Stimulated activated CD8-positive, alpha-beta memory T cell treated with anti-CD3 and anti-CD28 coated beads, Interleukin-12 subunit alpha, Interleukin-12 subunit beta, amount 100 ng/mL, for 4 hours (primary cell): ENCODE results near the gene FIP1L1.
"Not testable (repeated sequence)": the region's sequence is repeated elsewhere in the genome, so short reads cannot be mapped to it uniquely, and the experiment has no call there.

Source experiments
- DNase-seq: peaks from one replicate; pipeline ENCODE4 v3.0.0-alpha.2; 2020; ENCODE audit warnings: low read depth

Gene FIP1L1

DNA sequence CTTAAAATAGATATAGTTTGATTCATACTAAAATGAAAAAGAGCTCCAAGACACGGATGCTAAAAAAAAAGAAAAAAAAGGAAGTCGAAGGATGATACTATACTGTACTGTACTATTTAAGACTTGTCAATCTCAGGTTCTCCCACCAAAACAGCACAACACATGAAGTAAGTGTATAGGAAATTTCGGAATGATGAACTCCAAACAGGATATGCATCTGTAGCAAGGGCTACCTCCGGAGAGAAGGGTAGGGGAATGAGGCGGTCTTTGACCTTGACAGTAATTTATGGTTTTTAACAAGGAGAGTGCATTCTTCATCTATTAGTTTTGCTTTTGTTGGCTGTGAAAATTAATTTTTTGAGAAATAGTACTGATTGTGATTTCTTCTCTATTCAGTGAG, 541 bp upstream of the FIP1L1 start:
- DNase-seq, result no peak

GRCh38 chr4:53378171-53378482, 686 bp downstream of the FIP1L1 start:
- DNase-seq, result no peak

GRCh38 chr4:53380221-53380620, 2.8 kb downstream of the FIP1L1 start:
- DNase-seq, result no peak

- DNase-seq, result not testable (repeated sequence)
Observed at GRCh38 chr4:53409479-53409878, 32.0 kb downstream of the FIP1L1 start.

GRCh38 chr4:53419208-53419607, 41.8 kb downstream of the FIP1L1 start:
- DNase-seq, result no peak

GRCh38 chr4:53421791-53422190, 44.4 kb downstream of the FIP1L1 start:
- DNase-seq, result no peak

DNA sequence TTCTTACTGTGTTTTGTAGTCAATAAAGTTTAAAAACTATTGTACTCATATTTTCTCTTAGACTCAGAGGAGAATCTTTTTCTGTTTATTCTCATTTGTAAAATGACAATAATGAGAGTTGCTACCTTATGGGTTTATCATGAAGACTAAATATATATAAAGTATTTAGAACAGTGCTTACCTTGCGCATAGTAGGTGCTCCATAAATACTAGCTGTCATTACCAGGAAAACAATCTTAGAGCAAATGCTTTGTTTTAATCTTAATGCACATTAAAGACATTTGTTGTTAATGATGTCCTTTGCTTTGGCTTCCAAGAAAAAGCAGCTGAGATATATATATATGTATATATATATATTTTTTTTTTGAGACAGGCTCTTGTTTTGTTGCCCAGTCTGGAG, 44.9 kb downstream of the FIP1L1 start:
- DNase-seq, result no peak

DNA sequence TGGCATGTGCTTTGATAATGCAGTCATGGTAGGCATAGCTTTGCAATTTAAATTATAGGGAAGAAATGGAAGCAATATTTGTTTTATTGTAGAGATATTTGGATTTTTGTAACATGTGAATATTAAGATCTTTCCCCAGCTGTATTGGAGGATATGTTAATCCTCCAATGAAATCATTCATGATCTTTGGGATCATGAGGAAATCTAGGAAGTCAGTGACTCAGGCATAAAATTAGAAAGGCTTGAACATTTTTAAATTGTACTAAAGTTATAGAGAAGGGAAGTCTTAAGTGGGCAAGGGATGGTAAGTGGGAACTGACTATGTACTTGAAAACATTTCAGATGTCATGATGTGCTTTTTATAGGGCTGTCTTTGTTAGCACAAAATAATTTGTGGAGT, 46.8 kb downstream of the FIP1L1 start:
- no peak for DNase-seq

- DNase-seq, result no peak
Observed at GRCh38 chr4:53427366-53427765, 49.9 kb downstream of the FIP1L1 start.

- no peak for DNase-seq
Observed at GRCh38 chr4:53431052-53431451, 53.6 kb downstream of the FIP1L1 start.

DNA sequence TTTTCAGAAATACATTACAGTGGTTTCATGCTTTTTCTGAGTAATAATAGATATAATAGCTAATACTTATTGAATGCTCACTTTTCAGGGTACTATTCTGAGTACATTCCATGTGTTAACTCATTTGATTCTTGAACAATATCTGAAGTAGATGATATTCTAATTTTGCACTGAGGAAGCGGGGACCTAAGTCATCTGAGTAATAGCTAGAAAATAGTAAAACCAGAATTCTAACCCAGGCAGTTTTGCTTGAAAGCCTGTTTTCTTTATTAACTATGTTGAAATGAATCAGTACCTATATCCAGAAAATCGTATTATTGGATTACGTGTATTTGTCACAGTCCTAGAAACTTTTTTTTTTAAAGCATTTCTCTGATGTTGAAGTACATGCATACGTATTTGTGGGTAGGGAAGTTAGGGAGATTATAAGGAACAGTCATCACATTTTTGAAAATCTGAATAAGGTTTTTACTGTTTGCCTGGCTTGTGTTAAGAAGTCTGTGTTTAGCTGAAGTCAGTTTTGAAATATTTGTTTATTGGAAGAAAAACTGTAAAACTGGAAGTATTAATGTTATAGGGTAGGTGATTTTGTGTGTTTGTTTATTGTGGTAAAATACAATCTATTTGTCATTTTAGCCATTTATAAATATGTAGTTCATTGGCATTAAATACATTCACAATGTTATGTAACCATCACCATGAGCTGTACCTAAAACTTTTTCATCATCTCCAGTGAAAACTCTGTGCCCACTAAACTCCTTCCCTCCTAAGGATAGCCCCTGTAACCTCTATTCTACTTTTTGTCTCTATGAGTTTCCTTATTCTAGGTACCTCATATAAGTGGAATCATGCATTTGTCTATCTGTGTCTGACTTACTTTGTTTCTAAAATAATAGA, 55.3 kb downstream of the FIP1L1 start:
- DNase-seq, result no peak

- no peak for DNase-seq
Observed at GRCh38 chr4:53436251-53436650, 58.8 kb downstream of the FIP1L1 start.

DNA sequence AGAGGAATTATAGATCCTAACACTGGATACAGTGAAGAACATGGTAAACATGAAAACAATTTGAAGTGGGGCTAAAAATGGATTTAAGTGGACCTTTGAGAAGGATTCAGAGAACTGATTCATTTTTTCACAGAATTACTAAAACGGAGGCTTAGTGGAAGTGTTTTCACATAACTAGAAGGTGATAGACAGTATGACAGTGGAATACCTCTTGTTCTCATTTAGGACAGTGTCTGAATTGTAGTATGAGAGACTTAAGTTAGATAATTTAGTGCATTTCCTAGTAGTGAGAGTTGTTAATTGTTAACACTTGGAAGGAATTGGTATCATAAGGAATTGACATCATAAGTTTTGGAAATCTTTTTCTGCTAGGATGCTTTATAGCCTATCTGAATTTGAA, 64.1 kb downstream of the FIP1L1 start:
- no peak for DNase-seq

DNA sequence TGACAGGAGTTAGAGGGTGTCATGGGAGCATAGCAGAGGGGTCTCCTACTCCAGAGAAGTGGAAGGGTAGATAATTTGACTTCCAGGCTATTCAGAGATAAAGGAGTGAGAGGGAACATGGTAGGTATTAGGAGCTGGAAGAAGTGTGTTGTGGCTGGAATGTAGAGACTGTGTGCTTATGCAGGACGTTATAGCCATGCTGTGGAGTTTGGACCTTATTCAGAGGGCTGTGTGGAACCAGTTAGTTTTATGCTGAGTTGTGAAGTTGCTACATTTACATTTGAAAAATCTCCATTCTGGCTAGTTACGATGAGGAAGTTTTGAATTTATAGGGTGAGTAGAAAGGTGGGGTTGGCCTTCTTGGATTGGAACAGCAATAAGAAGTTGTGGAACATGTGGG, 67.5 kb downstream of the FIP1L1 start:
- no peak for DNase-seq

DNA sequence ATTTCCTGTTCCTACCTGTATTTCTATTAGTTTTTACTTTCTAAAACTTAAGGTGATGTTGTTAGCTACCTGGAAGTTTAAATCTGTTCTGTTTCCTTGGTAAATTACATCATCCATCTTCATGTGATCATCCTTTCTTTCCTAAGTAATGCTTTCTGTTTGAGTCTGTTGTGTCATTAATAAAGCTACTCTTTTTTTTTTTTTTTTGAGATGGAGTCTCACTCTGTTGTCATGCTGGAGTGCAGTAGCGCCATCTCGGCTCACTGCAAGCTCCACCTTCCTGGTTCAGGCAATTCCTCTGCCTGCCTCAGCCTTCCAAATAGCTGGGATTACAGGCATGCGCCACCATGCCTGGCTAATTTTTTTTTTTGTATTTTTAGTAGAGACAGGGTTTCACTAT, 73.3 kb downstream of the FIP1L1 start:
- no peak for DNase-seq

GRCh38 chr4:53453385-53453784, 75.9 kb downstream of the FIP1L1 start:
- no peak for DNase-seq

DNA sequence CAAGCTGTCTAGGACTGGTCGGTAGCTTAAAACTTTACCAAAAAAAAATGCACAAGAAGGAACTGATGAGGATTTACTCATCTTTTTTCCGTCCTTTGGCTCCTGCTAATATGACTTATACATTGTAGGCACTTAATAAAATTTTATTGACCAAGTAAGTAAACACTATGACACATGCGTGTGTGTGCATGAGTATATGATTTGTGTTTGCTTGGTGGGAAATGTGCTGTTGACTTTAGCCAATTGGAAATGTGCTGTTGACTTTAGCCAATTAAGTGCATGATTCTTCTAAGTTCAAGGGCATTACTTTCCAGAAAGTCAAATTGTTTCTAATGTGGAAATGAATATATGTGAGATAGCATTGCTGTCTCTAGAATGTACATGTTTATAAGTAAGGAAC, 78.3 kb downstream of the FIP1L1 start:
- DNase-seq, result no peak

DNA sequence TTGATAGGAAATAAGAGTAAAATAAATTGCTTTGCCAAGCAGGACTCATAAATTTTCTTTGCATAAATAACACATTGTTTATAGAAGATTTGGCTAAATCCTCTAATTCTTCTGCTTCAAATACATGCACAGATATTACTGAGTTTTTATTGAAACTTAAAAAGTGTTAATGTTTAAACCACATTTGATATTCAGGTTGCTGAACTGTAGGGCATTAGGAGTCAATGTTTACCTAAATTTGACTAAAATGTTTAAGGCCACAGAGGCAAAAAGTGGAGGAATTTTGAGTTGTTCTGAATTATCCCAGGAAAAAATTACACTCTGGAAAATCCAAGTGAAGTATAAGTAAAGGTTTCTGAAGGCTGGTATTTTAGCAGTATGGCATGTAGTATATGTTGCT, 78.7 kb downstream of the FIP1L1 start:
- no peak for DNase-seq

GRCh38 chr4:53459548-53459947, 82.1 kb downstream of the FIP1L1 start:
- DNase-seq, result no peak

- DNase-seq, result no peak
Observed at GRCh38 chr4:53461244-53461643, 83.8 kb downstream of the FIP1L1 start.

GRCh38 chr4:53463340-53463739, 85.9 kb downstream of the FIP1L1 start:
- DNase-seq, result no peak

GRCh38 chr4:53465281-53465680, 87.8 kb downstream of the FIP1L1 start:
- no peak for DNase-seq

DNA sequence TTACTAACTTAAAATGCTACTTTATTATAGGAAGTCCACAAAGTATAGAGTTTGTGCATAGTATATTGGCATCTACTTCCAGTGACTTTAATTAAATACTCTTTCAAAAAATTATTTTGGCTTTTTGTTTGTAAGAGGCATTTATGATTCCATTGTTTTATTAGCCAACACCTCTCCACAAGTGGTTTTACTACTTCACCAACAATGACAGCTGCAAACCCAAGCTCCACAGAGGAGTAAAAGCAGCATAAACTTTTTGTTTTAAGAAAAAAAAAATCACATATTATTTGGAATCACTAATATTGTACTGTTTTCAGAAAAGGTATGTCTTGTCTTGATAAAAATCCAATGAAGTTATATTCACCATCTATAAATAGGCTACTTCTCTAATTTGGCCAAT, 88.5 kb downstream of the FIP1L1 start:
- DNase-seq, result no peak

DNA sequence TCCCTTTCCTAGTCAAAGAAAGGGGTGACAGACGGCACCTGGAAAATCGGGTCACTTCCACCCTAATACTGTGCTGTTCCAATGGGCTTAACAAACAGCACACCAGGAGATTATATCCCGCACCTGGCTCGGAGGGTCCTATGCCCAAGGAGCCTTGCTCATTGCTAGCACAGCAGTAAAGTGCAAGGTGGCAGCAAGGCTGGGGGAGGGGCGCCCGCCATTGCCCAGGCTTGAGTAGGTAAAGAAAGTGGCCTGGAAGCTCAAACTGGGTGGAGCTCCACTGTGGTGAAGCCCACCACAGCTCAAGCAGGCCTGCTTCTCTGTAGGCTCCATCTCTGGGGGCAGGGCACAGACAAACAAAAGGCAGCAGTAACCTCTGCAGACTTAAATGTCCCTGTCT, 89.1 kb downstream of the FIP1L1 start:
- DNase-seq, result not testable (repeated sequence)
